GM12865 (cell line): ENCODE data around the gene ALG11.

Source experiments
- DNase-seq: peaks from one replicate; pipeline ENCODE4 v3.0.0; 2010; ENCODE audit warnings: low read depth
- H3K4me3 ChIP-seq: 2 replicates; pipeline ENCODE4 v1.5.1; 2011; ENCODE audit warnings: mild to moderate bottlenecking, low read depth, low read length, control low read depth
- CTCF ChIP-seq: IDR thresholded peaks from 2 replicates; pipeline ENCODE4 v1.5.1; 2011; ENCODE audit warnings: low read length, control low read depth, low read depth, inconsistent platforms; ENCODE audit not compliant: insufficient read depth; ENCODE audit errors: missing control alignments

ALG11 gene

GRCh38 chr13:51998723-51999509, 13.3 kb upstream of the ALG11 start:
- no peak for DNase-seq
- TF ChIP-seq CTCF, result no peak
- no peak overlapping the region for H3K4me3 ChIP-seq

GRCh38 chr13:51999510-51999911, 12.7 kb upstream of the ALG11 start:
- H3K4me3 ChIP-seq, result no peak overlapping the region
- TF ChIP-seq CTCF, result no peak
- DNase-seq, result no peak

GRCh38 chr13:51999921-52000320, 12.3 kb upstream of the ALG11 start:
- no peak for DNase-seq
- no peak for TF ChIP-seq CTCF
- no peak overlapping the region for H3K4me3 ChIP-seq

- peak; percentile 56 for DNase-seq
- H3K4me3 ChIP-seq, result no peak overlapping the region
- TF ChIP-seq CTCF, result peak; percentile 65
These were observed 11.0 kb upstream of the ALG11 start for GRCh38 chr13:52001120-52001731.

- no peak for TF ChIP-seq CTCF
- DNase-seq, result no peak
- no peak overlapping the region for H3K4me3 ChIP-seq
These were observed 9.8 kb upstream of the ALG11 start for GRCh38 chr13:52002361-52002760.

- no peak overlapping the region for H3K4me3 ChIP-seq
- no peak for TF ChIP-seq CTCF
- DNase-seq, result no peak
These were observed 8.7 kb upstream of the ALG11 start for GRCh38 chr13:52003541-52003940.
